WTC11 (cell line): ENCODE measurements around the gene PRCD.

ENCODE experiments used
- MLX ChIP-seq: sonication (generic); formaldehyde crosslinking; IDR thresholded peaks from 2 replicates; pipeline ENCODE4 v1.8.1; 2023; ENCODE audit warnings: mild to moderate bottlenecking, missing genetic modification reagents, moderate library complexity
- ZNF263 ChIP-seq: sonication (generic); formaldehyde crosslinking; IDR thresholded peaks from 2 replicates; pipeline ENCODE4 v1.8.1; 2022; ENCODE audit warnings: low read depth, mild to moderate bottlenecking, moderate library complexity, missing genetic modification reagents

- TF ChIP-seq MLX (CRISPR knock-in tag) (no peak), ZNF263 (no peak)
These were observed 4.9 kb downstream of the PRCD start for GRCh38 chr17:76544546-76545365.
